ENCODE measurements around the gene TIGD2. TPM values are rescaled to one million over a fixed set of nuclear protein-coding genes. Genes with fewer than 3 reads are reported as not detected.

TIGD2 gene
- total and polyA plus RNA-seq, 9 of the 15 experiments (the other 6 are each of a cell fraction or from before 2014, with no cell fraction given) = 3.6 to 15.0 (median 9.8) TPM

- TF ChIP-seq ARID4B (CRISPR knock-in tag; IDR thresholded peaks at IDR 0.05) = peak; percentile 74
- TF ChIP-seq ZBTB1 (CRISPR knock-in tag; IDR thresholded peaks at IDR 0.05; ENCODE audit: borderline replicate concordance, low read depth) = peak; percentile 67; the same call in 1 of the 2 replicates
- no peak for TF ChIP-seq TEAD2 (tag; IDR thresholded peaks at IDR 0.05)
- TF ChIP-seq ZNF511 (CRISPR knock-in tag; IDR thresholded peaks at IDR 0.05) = peak; percentile 83; the same call in 1 of the 2 replicates
- peak; percentile 63 for TF ChIP-seq PHF20 (IDR thresholded peaks at IDR 0.05; ENCODE audit: partially characterized antibody)
- peak; percentile 64; the same call in 1 of the 2 replicates for TF ChIP-seq CTBP1 (IDR thresholded peaks at IDR 0.05; ENCODE audit: borderline replicate concordance)
- no peak for TF ChIP-seq STAT5B (CRISPR knock-in tag; IDR thresholded peaks at IDR 0.05)
- peak; percentile 80 for TF ChIP-seq TAF1 (IDR thresholded peaks at IDR 0.05; ENCODE audit: control insufficient read depth, extremely low read depth, insufficient read depth, low read length, severe bottlenecking)
- TF ChIP-seq ZNF57 (CRISPR knock-in tag; IDR thresholded peaks at IDR 0.05) = no peak
- TF ChIP-seq ZFPM2 (CRISPR knock-in tag; IDR thresholded peaks at IDR 0.05) = no peak
- TF ChIP-seq CCNT2 (IDR thresholded peaks at IDR 0.05; ENCODE audit: borderline replicate concordance, extremely low read depth, insufficient read length, low read depth, low read length) = peak; percentile 61
- TF ChIP-seq RNF2 (IDR thresholded peaks at IDR 0.05) = peak; percentile 71; the same call in 1 of the 2 replicates
- 0 out of 2 replicates have a peak, but pooled peaks have one; percentile 18 for TF ChIP-seq STAG1 (CRISPR knock-in tag; IDR thresholded peaks at IDR 0.05; ENCODE audit: borderline replicate concordance)
- no peak for TF ChIP-seq NR2F6 (CRISPR knock-in tag; IDR thresholded peaks at IDR 0.05)
- peak; percentile 11; the same call in 1 of the 2 replicates for TF ChIP-seq NCOR1 (IDR thresholded peaks at IDR 0.05)
- TF ChIP-seq ZNF589 (CRISPR knock-in tag; IDR thresholded peaks at IDR 0.05; ENCODE audit: low read depth) = no peak
- TF ChIP-seq TRIM25 (IDR thresholded peaks at IDR 0.05; ENCODE audit: borderline replicate concordance) = no peak
- no peak for TF ChIP-seq ZNF449 (CRISPR knock-in tag; IDR thresholded peaks at IDR 0.05)
These were observed at the start of gene TIGD2 (continued) for GRCh38 chr4:89110986-89111832.
